ENCODE measurements around the gene PPP2R3B.

DNA sequence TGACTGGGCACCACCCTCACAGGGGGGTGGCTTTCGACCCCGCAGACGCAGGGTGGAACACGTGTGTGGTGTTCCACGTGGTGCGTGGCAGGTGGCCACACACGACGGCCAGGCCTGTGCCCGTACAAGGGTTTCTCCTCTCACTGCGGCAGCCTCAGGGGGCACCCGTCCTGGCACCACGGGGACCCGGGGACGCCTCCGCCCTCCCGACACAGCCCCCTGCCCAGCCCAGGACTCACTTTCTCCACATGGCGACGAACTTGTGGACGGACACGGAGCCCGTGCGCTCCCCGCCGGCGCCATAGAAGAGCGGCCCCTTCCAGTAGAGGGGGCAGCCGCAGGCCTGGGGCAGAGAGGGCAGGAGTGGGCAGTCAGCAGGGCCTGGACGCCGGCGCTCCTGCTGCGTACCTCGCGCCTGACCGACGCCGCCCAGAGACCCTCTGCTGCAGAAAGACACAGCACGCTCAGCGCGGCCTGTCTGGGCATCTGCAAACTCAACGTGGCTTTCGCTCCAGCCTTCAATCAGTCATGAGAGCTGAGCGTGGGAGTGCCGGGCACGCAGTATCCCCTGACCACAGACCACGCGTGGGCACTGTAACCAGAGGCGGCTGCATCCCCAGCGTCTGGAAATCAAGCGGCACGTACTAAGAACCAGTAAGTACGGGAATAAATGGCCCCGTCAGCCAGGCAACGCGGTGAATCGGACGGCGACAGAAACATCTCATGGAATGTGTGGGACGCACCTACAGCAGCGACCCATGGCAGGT lies 39.2 kb downstream of the PPP2R3B start:
- TF ChIP-seq FOXM1 (IDR thresholded peaks at IDR 0.05; ENCODE audit: borderline replicate concordance) (no peak), NFRKB (IDR thresholded peaks at IDR 0.05) (no peak), ZNF384 (IDR thresholded peaks at IDR 0.05) (no peak), FOXA1 (IDR thresholded peaks at IDR 0.05) (no peak), L3MBTL2 (conservative IDR thresholded peaks at IDR 0.05) (no peak), TARDBP (IDR thresholded peaks at IDR 0.05) (no peak), ARNT (IDR thresholded peaks at IDR 0.05) (no peak), ELF4 (IDR thresholded peaks at IDR 0.05) (no peak)
